SH-SY5Y (cell line): ENCODE measurements around the gene WSB1.

Source experiments
- GATA2 ChIP-seq: IDR thresholded peaks from 2 replicates; pipeline ENCODE4 v1.6.1; 2011; ENCODE audit warnings: mild to moderate bottlenecking, low read depth, low read length
- GATA3 ChIP-seq: IDR thresholded peaks from 2 replicates; pipeline ENCODE4 v1.6.1; 2011; ENCODE audit warnings: low read depth, mild to moderate bottlenecking, low read length, moderate library complexity

DNA sequence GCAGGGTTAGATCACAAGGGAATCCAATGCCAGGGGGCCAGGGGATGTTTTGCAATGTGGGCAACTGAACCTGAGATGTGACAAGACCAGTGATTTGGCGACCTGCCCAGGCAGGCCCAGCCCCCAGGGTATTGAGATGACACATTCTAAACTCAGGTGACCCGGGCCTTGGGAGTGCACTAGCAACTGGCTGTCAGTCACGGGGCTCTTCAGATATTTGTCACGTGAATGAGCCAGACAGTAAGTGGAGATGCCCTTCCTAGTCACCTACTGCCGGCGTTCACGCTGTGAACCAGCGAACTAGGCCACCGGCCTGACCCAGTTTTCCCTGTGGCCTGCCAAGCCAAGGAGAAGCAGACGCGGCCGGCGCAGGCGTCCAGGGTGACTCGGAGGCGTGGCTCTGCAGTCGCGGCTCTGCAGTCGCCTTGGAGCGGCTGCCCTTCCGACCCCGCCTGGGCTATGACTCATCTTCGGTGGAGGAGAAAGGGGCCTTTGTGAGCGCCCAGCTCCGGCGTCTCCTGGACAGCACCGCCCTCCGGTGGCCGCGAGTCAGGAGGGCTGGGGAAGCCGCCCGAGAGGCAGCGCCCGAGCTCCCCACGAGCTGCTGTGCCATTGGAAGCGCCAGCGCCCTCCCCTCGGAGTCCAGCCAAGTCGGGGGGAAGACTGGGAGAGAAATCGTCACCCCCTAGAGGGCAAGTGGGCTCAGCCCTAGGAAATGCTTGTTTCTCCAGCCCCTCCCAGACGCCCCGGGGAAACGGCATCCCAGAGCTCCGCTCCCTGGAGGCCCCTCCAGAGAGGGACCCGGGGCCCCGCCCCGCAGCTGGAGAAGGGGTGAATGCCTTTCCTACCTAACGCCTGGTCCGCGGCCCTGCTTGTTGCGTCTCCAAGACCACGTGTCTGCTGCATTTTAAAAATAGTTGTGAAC is 38.8 kb downstream of the WSB1 start:
- no peak for TF ChIP-seq GATA2
- TF ChIP-seq GATA3, result no peak
